ENCODE data around the gene SH3PXD2B. TPM values are rescaled to one million over a fixed set of nuclear protein-coding genes. Genes with fewer than 3 reads are reported as not detected.

SH3PXD2B gene
- total and polyA plus RNA-seq, 8 donors, result 6.7 to 63.0 (median 20.5) TPM

DNA sequence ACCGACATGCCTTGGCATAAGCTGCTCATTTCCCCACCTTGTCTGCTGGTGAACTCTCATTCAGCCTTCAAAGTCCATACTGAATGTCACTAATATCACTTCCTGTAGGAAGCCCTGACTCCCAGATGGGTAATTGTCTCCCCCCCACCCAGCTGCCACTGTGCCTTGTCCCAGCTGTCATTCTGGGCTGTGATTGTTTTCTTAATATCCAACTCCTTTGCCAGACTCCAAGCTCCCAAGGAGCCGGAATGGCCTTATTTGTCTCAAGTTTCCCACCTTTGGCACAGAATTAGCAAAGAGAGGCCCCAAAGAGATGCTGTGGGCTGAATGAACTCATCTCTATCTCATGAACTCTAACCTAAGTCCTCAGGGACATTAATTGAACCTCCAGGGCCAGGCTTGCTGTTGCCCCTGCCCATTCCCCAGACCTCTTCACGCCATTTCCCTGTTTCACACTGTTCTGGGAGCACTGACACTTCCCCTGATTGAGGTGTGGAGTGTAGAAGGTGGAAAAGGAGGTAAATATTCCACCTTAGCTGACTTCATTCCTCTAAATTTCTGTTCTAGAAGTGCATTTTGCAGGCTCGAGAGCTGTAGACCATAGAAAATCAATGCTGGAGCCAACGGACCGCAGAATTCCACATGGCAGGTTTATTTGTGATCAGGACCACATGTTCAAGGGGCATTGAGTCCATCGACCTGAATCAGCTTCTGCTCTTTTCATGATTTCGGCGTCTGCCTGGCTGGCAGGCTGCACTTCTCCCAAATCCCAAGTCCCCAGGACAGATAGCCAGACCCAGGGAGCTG lies 4.9 kb upstream of the SH3PXD2B start:
- no peak overlapping the region for H3K27ac ChIP-seq
- peaks cover 7 to 27% (median 11%) of the 10 kb centered on the region in 4 donors for H3K4me1 ChIP-seq
- H3K27me3 ChIP-seq, result peaks cover 0 to 4% (median 0%) of the 10 kb centered on the region in 3 donors
- peaks cover 0 to 11% (median 2%) of the 10 kb centered on the region in 4 donors for H3K9me3 ChIP-seq
- DNase-seq, result no peak
- no peak overlapping the region for H3K4me3 ChIP-seq
- H3K36me3 ChIP-seq, result no peaks in the 10 kb centered on the region
- intact Hi-C loops (cut with DNase I; ENCODE audit: low total_unique reads), result loop anchor here (10.0 kb wide), 1 partner anchor 496 kb away; the partner anchor contains the start of gene RPL26L1
- TF ChIP-seq, protein P1, sequence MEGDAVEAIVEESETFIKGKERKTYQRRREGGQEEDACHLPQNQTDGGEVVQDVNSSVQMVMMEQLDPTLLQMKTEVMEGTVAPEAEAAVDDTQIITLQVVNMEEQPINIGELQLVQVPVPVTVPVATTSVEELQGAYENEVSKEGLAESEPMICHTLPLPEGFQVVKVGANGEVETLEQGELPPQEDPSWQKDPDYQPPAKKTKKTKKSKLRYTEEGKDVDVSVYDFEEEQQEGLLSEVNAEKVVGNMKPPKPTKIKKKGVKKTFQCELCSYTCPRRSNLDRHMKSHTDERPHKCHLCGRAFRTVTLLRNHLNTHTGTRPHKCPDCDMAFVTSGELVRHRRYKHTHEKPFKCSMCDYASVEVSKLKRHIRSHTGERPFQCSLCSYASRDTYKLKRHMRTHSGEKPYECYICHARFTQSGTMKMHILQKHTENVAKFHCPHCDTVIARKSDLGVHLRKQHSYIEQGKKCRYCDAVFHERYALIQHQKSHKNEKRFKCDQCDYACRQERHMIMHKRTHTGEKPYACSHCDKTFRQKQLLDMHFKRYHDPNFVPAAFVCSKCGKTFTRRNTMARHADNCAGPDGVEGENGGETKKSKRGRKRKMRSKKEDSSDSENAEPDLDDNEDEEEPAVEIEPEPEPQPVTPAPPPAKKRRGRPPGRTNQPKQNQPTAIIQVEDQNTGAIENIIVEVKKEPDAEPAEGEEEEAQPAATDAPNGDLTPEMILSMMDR (IDR thresholded peaks at IDR 0.05), result no peak
- TF ChIP-seq EP300 (IDR thresholded peaks at IDR 0.05) (no peak), POLR2AphosphoS5 (IDR thresholded peaks at IDR 0.05) (no peak), POLR2A (IDR thresholded peaks at IDR 0.05) (no peak)
- WGBS, 5 donors, result 76 to 86% (median 79%) methylated on average over 9 of the region's 9 CpGs

DNA sequence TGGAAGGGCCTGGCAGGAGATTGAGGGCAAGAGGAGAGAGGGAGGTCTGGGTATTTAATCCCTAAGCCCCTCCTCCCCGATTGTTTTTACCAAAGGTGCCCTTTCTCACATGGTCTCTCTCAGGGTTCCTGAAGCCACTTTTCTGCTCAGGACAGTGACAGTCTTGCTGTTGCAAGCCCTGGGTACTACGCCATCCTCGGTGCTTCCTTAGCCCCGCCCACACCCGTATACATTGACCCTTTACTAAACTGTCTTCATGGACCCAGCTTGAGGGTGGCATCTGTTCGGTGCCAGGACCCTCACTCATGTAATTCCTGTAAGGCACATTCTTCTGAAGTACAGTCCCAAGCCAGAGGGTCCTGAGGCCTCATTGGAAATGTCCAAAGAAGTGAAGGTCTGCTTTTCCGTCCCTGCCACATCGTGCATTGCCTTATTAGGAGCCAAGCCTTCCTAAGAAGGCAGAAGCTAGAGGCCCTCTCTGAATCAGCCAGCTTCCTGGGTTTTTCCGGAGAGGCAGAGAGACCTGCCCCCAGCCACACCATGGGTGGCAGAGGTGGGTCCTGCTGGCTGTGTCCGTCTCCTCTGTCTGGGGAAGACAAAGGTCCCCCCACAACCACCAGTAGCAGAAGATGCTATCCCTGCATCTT lies 1.9 kb upstream of the SH3PXD2B start:
- H3K27ac ChIP-seq, result peak overlapping the region in 3 of 5 donors; percentile 42 to 94 (median 93)

DNA sequence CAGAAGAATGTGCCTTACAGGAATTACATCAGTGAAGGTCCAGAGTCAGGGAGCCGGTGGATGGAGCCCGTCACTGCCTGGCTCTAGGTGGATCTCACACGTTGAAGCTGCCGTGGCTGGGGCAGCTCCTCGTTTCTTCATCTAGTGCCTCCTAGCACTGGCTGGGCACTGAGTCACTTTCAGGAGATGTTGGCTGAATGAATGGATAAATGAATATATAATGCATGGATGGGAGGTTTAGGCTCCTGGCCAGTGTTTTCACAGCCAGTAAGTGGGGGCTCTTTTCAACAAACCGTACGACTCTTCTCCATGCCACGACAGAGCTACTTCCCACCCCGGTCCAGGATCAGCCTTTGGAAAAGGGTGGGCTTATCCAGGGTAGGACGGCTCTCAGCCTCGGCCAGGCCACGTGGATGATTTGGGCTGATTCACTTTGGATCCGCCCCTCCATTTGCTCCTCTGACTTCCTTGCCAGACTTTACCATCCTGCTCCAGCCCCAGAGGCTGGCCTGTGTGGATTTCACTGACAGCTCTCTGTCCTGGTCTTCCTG lies 1.3 kb upstream of the SH3PXD2B start:
- intact Hi-C loops (cut with DNase I; ENCODE audit: low total_unique reads), result loop anchor here (10.0 kb wide), 1 partner anchor 499 kb away; the partner anchor contains the start of gene RPL26L1
- Histone ChIP-seq H3K4me1 (peaks cover 15 to 45% (median 32%) of the 10 kb centered on the region in 4 donors), H3K27ac (peak overlapping the region in 3 of 5 donors; percentile 42 to 94 (median 93)), H3K9me3 (no peaks in the 10 kb centered on the region), H3K4me3 (peak overlapping the region in 1 of 4 donors; percentile 86), H3K36me3 (no peaks in the 10 kb centered on the region), H3K27me3 (peaks cover 0 to 11% (median 0%) of the 10 kb centered on the region in 3 donors)
- WGBS, 5 donors, result 62 to 75% (median 67%) methylated on average over 13 of the region's 13 CpGs
- TF ChIP-seq POLR2A (IDR thresholded peaks at IDR 0.05) (no peak), POLR2AphosphoS5 (IDR thresholded peaks at IDR 0.05) (peak in 1 of 3 donors; percentile 18)
- DNase-seq, result peak in 1 of 2 donors; percentile 84

More for the DNA sequence above, 1.9 kb upstream of the SH3PXD2B start:
- 63 to 74% (median 68%) methylated on average over 10 of the region's 10 CpGs for WGBS, 5 donors
- H3K9me3 ChIP-seq, result no peaks in the 10 kb centered on the region
- no peaks in the 10 kb centered on the region for H3K36me3 ChIP-seq
- peaks cover 0 to 11% (median 0%) of the 10 kb centered on the region in 3 donors for H3K27me3 ChIP-seq
- TF ChIP-seq POLR2AphosphoS5 (IDR thresholded peaks at IDR 0.05) (no peak), POLR2A (IDR thresholded peaks at IDR 0.05) (no peak), EP300 (IDR thresholded peaks at IDR 0.05) (no peak)
- TF ChIP-seq, protein P1 (IDR thresholded peaks at IDR 0.05), result no peak
- H3K4me1 ChIP-seq, result peaks cover 15 to 42% (median 30%) of the 10 kb centered on the region in 4 donors
- no peak overlapping the region for H3K4me3 ChIP-seq
- peak in 1 of 2 donors; percentile 36 for DNase-seq
- intact Hi-C loops (cut with DNase I; ENCODE audit: low total_unique reads), result loop anchor here (10.0 kb wide), 1 partner anchor 499 kb away; the partner anchor contains the start of gene RPL26L1

- Histone ChIP-seq H3K36me3 (no peaks in the 10 kb centered on the region), H3K4me1 (peaks cover 15 to 50% (median 35%) of the 10 kb centered on the region in 4 donors), H3K4me3 (peak overlapping the region; percentile 85 to 95 (median 89)), H3K27ac (peak overlapping the region in 3 of 5 donors; percentile 73 to 94 (median 93)), H3K9me3 (no peaks in the 10 kb centered on the region), H3K27me3 (peaks cover 0 to 11% (median 0%) of the 10 kb centered on the region in 3 donors)
- intact Hi-C loops (cut with DNase I; ENCODE audit: low total_unique reads), result loop anchor here (10.0 kb wide), 1 partner anchor 500 kb away; the partner anchor contains the start of gene RPL26L1
- 74 to 84% (median 81%) methylated on average over 8 of the region's 8 CpGs for WGBS, 5 donors
- TF ChIP-seq POLR2AphosphoS5 (IDR thresholded peaks at IDR 0.05), result no peak
- no peak for TF ChIP-seq EP300 (IDR thresholded peaks at IDR 0.05)
- TF ChIP-seq, protein P1 (IDR thresholded peaks at IDR 0.05), result no peak
- TF ChIP-seq POLR2A (IDR thresholded peaks at IDR 0.05), result no peak
- DNase-seq, result no peak
Observed at GRCh38 chr5:172455087-172455381, 709 bp upstream of the SH3PXD2B start.

All from stomach (tissue), 9 donors.